A673 (cell line): ENCODE data around the gene SLC22A16. TPM values are rescaled to one million over a fixed set of nuclear protein-coding genes. Genes with fewer than 3 reads are reported as not detected.

Experiments
- BruUV-seq: library from RNA; stranded (reverse); fragments of 400-500 nt; replicated peaks from 2 replicates; lab custom pipeline; 2021; lab: Mats Ljungman, UMichigan
- CTCF ChIA-PET: fragments of 300-600 bp; sonication (Branson Sonifier 250); formaldehyde crosslinking; loops from one replicate; lab custom pipeline; 2022; ENCODE audit warnings: antibody characterized with exemption; lab: Charles Lee
- POLR2A ChIA-PET: fragments of 300-600 bp; sonication (Branson Sonifier 250); formaldehyde crosslinking; loops from one replicate; lab custom pipeline; 2022; ENCODE audit warnings: antibody characterized with exemption; ENCODE audit not compliant: low non-redundant PET; lab: Charles Lee
- DNase-seq: peaks from one replicate; pipeline ENCODE4 v3.0.0-alpha.2; 2015; ENCODE audit warnings: low spot score
- H3K27ac ChIP-seq: fragments of 200-600 bp; sonication (generic); 2 replicates; pipeline ENCODE4 v1.5.1; 2016; ENCODE audit warnings: mixed run types, low read depth, mild to moderate bottlenecking, mixed read lengths, antibody characterized with exemption, low read length; ENCODE audit not compliant: poor library complexity, severe bottlenecking
- H3K27me3 ChIP-seq: fragments of 200-600 bp; sonication (generic); replicated peaks from 2 replicates; pipeline ENCODE4 v1.6.1; 2017; ENCODE audit warnings: mixed run types, low read depth, mild to moderate bottlenecking, mixed read lengths, antibody characterized with exemption, low read length; ENCODE audit not compliant: insufficient read depth, poor library complexity
- H3K36me3 ChIP-seq: fragments of 200-600 bp; sonication (generic); 2 replicates; pipeline ENCODE4 v1.6.1; 2016; ENCODE audit warnings: mixed run types, mild to moderate bottlenecking, mixed read lengths, antibody characterized with exemption, low read length; ENCODE audit not compliant: insufficient read depth, poor library complexity, severe bottlenecking
- H3K4me1 ChIP-seq: fragments of 200-600 bp; sonication (generic); 2 replicates; pipeline ENCODE4 v1.6.1; 2017; ENCODE audit warnings: mixed run types, mild to moderate bottlenecking, mixed read lengths, antibody characterized with exemption, low read length; ENCODE audit not compliant: insufficient read depth, poor library complexity, severe bottlenecking
- H3K4me3 ChIP-seq: fragments of 200-600 bp; sonication (generic); 2 replicates; pipeline ENCODE4 v1.5.1; 2016; ENCODE audit warnings: low read depth, mixed run types, mild to moderate bottlenecking, mixed read lengths, low read length; ENCODE audit not compliant: poor library complexity, severe bottlenecking
- H3K9me3 ChIP-seq: fragments of 200-600 bp; sonication (generic); 2 replicates; pipeline ENCODE4 v1.6.1; 2016; ENCODE audit warnings: mixed run types, low read depth, mild to moderate bottlenecking, mixed read lengths, antibody characterized with exemption, low read length; ENCODE audit not compliant: poor library complexity, severe bottlenecking
- CTCF ChIP-seq: fragments of 300-800, 200-600 bp; sonication (generic); conservative IDR thresholded peaks from 2 replicates; pipeline ENCODE4 v1.5.1; 2017; ENCODE audit warnings: low read depth, mild to moderate bottlenecking, antibody characterized with exemption, low read length, moderate library complexity, mixed read lengths
- EZH2 ChIP-seq: fragments of 200-600 bp; sonication (generic); IDR thresholded peaks from 2 replicates; pipeline ENCODE4 v1.6.1; 2017; ENCODE audit warnings: borderline replicate concordance, low read depth, mild to moderate bottlenecking, mixed read lengths, antibody characterized with exemption, low read length; ENCODE audit not compliant: poor library complexity, severe bottlenecking
- intact Hi-C: fragments of 100-400 bp; cut with micrococcal nuclease; formaldehyde crosslinking; loops from one replicate; pipeline ENCODE4 v1.10.0; 2022; ENCODE audit not compliant: unreplicated experiment
- total RNA-seq: library from RNA; stranded (reverse); gene quantifications from 2 replicates; pipeline ENCODE4 v1.2.3, GENCODE V29; 2021

The SLC22A16 gene
- total RNA-seq, 1 experiment from 2014 or later: 0.15 TPM

GRCh38 chr6:110481081-110481480 lies 4.7 kb upstream of the SLC22A16 start:
- TF ChIP-seq EZH2: no peak

GRCh38 chr6:110475066-110475653 lies 1.3 kb downstream of the SLC22A16 start:
- ChIA-PET CTCF (no interaction called here), POLR2A (interaction anchor here (0.6 kb wide), 1 partner anchor 1436 kb away, joined by 6 read pairs; no protein-coding TSS in a partner anchor)
- Histone ChIP-seq H3K27me3 (peaks cover 9% of the 10 kb centered on the region), H3K4me3 (no peak overlapping the region), H3K27ac (no peak overlapping the region), H3K36me3 (no peaks in the 10 kb centered on the region), H3K4me1 (no peaks in the 10 kb centered on the region), H3K9me3 (no peaks in the 10 kb centered on the region)
- BruUV-seq: no TSS peak
- no peak for TF ChIP-seq EZH2
- TF ChIP-seq CTCF: no peak
- peak; percentile 31 for DNase-seq
- intact Hi-C loops: no loop called here

More at GRCh38 chr6:110481081-110481480, 4.7 kb upstream of the SLC22A16 start:
- no peaks in the 10 kb centered on the region for H3K27me3 ChIP-seq
- CTCF ChIA-PET: no interaction called here
- intact Hi-C loops: no loop called here
- H3K9me3 ChIP-seq: no peaks in the 10 kb centered on the region
- H3K4me1 ChIP-seq: no peaks in the 10 kb centered on the region
- DNase-seq: no peak
- no peaks in the 10 kb centered on the region for H3K36me3 ChIP-seq
- H3K27ac ChIP-seq: no peak overlapping the region
- POLR2A ChIA-PET: no interaction called here
- no peak overlapping the region for H3K4me3 ChIP-seq
- no TSS peak for BruUV-seq

GRCh38 chr6:110474500-110474899 lies 1.9 kb downstream of the SLC22A16 start:
- no peak for DNase-seq
- no peaks in the 10 kb centered on the region for H3K9me3 ChIP-seq
- POLR2A ChIA-PET: no interaction called here
- H3K36me3 ChIP-seq: no peaks in the 10 kb centered on the region
- H3K4me3 ChIP-seq: no peak overlapping the region
- H3K4me1 ChIP-seq: no peaks in the 10 kb centered on the region
- TF ChIP-seq EZH2: no peak
- no peak for TF ChIP-seq CTCF
- no peak overlapping the region for H3K27ac ChIP-seq
- no TSS peak for BruUV-seq
- CTCF ChIA-PET: interaction anchor here (0.6 kb wide), 1 partner anchor 377 kb away, joined by 3 read pairs; no protein-coding TSS in a partner anchor
- intact Hi-C loops: no loop called here
- H3K27me3 ChIP-seq: peaks cover 9% of the 10 kb centered on the region

- intact Hi-C loops: no loop called here
- no TSS peak for BruUV-seq
These were observed 3.7 kb downstream of the SLC22A16 start for GRCh38 chr6:110472739-110473138.

More at GRCh38 chr6:110472739-110473138, 3.7 kb downstream of the SLC22A16 start:
- POLR2A ChIA-PET: no interaction called here
- CTCF ChIA-PET: no interaction called here
- no peak overlapping the region for H3K4me3 ChIP-seq
- H3K4me1 ChIP-seq: no peaks in the 10 kb centered on the region
- H3K9me3 ChIP-seq: no peaks in the 10 kb centered on the region
- no peak for DNase-seq
- no peaks in the 10 kb centered on the region for H3K36me3 ChIP-seq
- no peak overlapping the region for H3K27ac ChIP-seq
- no peak for TF ChIP-seq EZH2
- TF ChIP-seq CTCF: no peak
- peaks cover 9% of the 10 kb centered on the region for H3K27me3 ChIP-seq
